HT1080 (cell line): Measurements from ENCODE around the gene SPOCK2. TPM values are rescaled to one million over a fixed set of nuclear protein-coding genes. Genes with fewer than 3 reads are reported as not detected.
A peak's percentile ranks its signal among the peaks of the same experiment; 100 is the strongest.

Experiments used
- DNase-seq: peaks from one replicate; pipeline ENCODE4 v3.0.0-alpha.2; 2015; ENCODE audit warnings: low read depth
- total RNA-seq: library from RNA; depleted of rRNA; stranded (reverse); fragments of >200 nt; shearing (Covaris generic); gene quantifications from 2 replicates; pipeline ENCODE4 v1.2.3, GENCODE V29; 2014

SPOCK2 gene
- total RNA-seq, 1 experiment from 2014 or later = not detected

- no peak for DNase-seq
Measured at GRCh38 chr10:72073708-72074573, 14.4 kb downstream of the SPOCK2 start.

- no peak for DNase-seq
Measured at GRCh38 chr10:72072639-72073038, 15.7 kb downstream of the SPOCK2 start.

- DNase-seq = no peak
Measured at GRCh38 chr10:72072046-72072445, 16.3 kb downstream of the SPOCK2 start.

DNA sequence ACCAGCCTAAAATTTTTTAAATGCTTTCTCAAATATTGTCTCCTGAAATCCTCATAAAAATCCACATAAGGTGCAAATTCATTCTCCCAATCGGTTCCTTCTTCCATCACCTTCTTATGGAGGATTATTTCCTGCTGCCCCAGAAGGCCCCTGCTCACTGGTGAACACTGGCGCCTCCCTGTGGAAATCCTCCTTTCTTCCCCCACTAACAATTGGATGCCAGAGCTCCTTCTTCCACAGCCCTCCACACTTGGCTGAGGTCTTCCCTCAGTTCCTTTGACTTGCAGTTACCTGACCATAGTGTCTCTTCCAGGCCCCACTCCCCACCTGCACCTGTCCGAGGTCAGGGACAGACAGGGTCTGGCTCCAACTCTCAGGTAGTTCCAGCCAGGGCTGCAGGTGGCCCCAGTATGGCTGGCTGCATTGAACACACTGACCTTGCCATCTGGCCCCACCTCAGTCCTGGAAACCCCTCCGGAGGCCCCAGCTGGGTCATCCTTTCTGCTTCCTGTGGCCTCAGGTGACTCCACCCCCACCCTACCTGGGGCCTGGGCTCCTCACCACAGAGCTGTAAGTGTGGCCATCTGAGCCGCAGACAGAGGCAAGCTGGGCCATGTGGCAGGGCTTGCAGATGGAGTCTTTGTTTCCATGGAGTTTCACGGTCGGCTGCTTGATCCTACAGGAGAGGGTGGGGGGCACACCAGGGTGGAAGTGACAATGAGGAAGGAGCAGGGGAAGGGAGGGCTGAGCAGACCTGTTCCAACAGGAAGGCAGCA is 18.4 kb downstream of the SPOCK2 start:
- no peak for DNase-seq

DNA sequence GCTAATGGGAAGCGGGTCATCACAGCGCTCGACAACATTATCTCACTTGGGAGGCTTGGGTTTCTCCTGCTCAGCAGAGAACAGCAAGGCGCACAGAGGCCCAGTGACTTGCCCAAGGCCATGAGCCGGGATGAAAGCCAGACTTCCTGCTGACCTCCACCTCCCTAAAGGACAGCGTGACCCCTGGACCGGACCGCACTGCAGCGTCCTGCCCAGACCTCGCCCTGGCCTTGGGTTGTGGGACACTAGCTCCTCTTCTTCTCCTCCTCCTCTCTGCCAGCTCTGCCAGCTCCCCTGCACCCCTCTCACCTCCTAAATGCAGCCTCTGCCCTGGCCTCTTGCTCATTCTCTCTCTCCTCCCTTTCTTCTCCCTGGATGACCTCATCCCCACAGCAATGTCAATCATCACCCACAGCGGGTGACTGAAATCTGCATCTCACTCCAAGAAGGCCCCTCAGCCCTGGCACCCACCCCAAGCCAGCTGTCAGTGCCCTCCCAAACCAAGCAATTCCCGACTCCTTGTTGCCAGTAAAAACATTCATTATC is 19.4 kb downstream of the SPOCK2 start:
- DNase-seq = no peak

DNA sequence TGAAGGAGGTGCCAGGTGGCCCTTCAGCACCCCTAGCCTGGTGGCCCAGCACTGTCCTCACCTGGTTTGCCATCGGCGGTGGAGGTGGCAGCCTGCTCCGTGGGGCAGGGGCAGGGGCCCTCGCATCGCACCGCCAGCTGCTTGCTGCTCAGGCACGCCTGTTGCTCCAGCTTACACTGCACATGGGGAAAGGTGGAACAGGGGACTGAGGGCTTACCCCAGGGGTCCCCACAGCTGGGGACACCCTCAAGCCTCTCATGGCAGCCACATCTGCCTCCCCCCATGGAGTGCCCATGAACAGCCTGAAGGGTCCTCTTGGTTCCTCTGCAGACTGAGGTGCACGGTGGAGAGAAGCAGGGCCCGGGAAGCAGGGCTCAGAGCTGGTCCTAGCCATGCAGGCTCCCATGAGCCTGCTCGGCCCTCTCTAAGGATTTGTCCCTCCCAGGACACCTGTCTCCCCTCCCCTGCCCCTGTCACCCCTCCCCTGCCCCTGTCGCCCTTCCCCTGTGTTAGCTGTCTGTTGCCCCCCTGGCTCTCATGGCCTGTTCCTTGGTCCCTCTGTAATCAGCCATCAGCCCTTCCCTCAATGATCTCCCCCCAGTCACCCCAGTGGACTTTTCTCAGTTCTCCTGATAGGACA is 20.1 kb downstream of the SPOCK2 start:
- DNase-seq = no peak

GRCh38 chr10:72067463-72068125 is 20.8 kb downstream of the SPOCK2 start:
- DNase-seq = no peak

DNA sequence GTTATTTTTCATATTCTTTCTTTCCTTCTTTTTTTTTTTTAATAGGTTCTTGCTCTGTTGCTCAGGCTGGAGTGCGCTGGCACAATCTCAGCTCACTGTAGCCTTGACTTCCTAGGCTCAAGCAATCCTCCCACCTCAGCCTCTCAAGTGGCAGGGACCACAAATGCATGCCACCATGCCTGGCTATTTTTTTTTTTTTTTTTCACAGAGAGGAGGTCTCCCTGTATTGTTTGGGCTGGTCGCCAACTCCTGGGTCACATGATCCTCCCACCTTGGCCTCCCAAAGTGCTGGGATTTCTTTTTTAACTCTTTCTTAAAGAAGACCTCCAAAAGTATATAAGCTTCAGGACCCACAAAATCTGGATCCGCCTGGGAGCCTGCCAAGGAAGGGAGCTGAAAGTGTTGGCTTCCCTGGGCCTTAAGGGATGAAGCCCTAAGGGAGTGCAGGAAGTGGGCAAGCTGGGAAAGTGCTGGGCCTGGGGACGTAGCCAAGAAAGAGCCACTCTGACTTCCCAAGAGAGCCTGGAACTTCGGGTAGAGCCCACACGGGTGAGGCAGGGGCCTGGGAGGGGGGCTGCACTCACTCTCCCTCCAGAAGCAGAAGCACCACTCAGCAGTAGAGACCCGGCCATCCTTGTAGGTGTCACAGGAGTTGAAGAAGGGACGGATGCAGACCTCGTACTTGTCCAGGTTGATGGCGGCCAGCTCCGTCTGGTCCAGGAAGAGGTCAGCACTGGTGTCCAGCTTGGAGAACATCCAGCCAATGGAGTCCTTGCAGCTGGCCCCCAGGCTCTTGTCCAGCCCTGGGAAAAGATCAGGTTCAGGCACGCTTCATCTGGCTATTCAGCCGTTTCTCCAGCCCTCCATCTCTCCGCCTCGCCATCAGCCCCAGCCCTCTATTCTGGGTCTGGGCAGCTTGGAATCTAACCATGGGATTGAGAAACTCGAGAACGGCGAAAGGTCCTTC is 21.8 kb downstream of the SPOCK2 start:
- DNase-seq = peak; percentile 22

- DNase-seq = no peak
Measured at GRCh38 chr10:72065439-72066025, 22.8 kb downstream of the SPOCK2 start.

DNA sequence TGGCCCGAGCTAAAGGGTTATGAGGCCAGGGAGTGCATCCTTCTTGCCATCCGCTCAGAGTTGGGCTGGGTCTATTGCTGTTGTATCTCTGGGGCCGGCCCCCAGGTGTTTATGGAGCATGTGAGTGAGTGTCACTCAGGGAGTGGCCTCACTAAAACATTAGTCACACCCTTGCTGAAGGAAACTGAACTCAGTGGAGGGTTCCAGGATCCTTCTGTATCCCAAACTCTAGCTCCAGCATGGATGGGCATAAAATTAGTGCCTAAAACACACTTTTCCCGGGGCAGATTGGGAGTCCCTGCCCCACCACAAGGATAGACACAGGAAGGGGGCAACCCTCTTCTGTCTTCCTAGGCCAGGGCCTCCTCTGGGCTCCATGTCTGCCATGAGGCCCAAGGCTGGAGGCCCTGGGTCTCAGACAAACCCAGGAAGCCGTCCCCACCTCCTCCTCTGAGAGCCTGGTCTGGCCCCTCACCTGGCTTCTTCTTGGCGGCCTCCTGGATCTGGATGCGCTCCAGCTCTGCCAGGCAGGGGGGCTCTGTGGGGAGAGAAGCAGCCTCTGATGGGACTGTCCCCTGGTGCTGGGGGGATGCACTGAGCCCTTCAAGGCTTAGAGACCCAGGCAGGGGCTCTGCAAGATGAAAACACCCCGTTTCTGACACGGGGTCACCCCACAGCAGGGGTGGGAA is 24.5 kb downstream of the SPOCK2 start:
- no peak for DNase-seq

DNA sequence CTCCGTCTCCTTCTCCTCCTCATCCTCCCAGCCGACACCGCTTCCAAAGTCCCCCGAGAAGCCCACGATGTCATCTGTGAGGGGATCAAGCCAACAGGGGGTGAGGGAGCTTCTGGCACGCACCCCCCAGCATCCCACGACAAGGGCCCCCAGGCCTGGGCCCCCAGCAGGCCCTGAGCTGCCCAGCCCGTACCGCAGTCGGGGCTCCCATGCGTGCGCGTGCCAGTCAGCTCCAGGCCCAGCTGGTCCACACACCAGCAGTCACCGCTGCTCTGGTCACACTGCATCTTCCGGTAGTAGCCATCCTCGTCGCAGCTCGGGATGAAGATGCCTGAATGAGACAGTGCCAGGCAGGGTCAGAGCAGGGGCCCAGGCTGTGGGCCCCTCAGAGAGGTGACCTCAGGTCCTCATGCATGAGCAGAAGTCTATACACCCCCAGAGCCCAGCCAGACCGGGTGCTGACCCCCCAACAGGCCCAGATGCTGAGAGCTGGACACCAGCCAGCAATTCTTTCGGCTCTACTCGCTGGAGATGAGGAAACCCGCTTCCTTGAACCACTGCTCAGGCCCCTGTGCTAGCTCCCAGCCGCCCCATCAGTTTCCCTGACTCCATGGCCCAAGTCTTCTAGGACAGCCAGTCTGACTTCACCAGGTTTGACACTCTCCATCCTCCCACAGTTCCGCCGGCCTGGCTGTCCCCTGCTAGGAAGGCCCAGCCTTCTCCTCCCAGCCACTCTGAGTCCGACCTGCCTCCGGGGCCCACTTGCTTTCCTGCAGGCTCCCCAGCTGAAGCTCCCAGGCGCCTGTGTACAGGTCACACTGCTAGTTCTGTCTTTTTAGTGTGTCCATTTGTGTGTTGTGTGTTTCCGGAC is 25.3 kb downstream of the SPOCK2 start:
- DNase-seq = no peak

DNA sequence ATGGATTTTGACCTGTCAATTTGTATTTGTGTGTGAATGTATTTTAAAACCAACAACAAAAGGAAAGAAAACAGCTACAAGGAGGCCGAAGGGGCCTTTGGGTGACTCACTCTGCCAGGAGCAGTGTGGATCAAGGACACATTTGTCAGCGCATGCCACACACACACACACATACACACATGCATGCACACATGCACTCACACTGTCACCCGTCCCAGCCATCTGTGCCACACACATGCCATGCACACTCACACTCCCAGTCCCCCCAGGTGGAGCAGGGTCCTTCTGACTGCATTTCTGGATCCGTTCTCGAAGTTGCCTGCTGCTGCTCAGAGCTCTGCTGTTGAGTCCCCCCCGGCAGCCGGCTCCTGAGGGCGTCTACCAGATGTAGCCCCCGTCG is 26.0 kb downstream of the SPOCK2 start:
- DNase-seq = no peak

DNA sequence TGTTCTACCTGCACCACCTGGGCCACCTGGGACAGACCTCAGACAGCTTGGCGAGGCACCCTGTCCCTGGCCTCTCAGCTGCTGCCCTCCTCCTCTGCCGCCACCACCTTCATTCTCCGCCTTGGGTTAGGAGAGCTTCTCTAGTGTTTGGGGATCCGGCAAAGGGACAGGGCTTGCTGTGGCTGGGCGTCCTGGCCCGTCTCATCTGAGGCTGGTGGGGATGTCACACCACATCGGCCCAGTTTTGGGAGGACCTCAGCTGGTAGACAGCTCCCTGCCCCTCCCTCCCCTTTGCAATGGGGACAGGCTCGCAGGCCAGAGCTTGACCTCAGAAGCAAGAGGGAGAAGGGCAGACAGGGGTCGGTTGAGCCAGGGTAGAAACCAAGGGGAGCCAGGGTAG is 26.4 kb downstream of the SPOCK2 start:
- no peak for DNase-seq

DNA sequence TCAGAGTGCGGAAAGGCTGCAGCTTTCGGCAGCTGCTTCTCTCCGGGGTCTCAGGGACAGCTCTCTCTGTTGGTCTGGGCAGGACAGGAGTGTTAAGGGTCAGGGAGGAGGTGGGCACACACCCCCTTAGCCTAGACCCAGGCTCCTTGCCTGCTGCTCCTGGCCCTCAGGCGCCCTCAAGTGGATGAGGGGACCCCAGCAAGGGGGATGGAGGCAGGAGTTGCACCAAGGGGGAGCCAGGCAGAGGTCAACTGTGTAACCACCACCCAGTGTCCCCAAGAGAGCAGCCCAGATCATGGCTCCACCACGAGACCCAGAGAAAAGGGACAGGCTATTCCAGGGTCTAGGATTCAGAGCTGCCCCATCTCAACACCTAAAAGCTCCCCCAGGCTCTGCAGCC is 26.9 kb downstream of the SPOCK2 start:
- DNase-seq = no peak

DNA sequence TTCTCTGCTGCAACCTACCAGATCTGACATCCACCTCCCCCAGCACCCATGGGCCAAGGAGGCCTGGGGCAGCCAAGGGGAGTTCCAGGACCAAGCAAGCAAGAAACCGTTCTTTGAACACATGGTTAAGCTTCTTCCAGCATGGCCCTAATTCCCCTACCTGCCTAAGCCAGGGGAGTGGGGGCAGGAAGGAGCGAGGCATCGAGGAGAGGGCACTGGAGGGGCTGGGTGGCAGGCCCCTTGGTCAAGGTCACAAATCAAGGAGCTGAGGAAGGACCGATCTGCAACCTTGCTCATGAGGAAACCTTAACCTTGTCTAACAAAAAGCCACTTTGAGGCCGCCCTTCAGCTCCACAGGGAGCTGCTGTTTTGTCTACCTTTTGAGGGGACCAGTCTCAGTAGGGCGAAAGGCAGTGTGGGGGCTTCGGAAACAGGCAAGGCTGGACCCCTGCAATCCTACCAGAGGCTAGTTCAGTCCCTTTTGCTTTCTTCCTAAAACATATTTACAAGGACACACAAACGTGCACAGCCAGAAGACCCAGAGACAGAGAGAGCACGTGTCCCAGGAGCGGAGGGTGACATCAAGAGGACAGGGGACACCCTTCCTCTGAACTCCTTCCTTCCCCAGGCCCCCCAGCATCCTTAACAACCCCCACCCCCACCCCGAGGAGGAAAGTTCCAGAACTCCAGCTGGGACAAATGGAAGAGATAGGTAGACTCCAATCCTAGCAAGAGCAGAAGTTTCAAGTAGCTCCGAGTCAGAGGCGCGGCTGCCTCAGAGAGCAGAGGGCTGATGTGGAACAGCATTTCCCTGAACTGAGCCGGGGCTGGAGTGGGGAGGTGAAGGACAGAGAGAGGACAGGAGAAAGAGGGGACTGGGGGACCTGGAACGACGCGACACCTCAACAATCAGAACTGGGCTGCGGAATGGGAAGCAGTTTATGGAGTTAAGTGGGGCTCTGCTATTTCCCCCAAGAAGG is 28.2 kb downstream of the SPOCK2 start:
- no peak for DNase-seq

GRCh38 chr10:72058989-72059842 is 29.1 kb downstream of the SPOCK2 start:
- DNase-seq = no peak
